K562 (cell line): ENCODE results near the gene PRR14. TPM values are rescaled to one million over a fixed set of nuclear protein-coding genes. Genes with fewer than 3 reads are reported as not detected.

Experiments used
- ATAC-seq: fragments of 200-7000 bp; cut with Tn5 transposase; 3 replicates; pipeline ENCODE4 v1.9.1; 2020; ENCODE audit warnings: moderate library complexity
- BruUV-seq: library from RNA; stranded (reverse); fragments of 400-500 nt; replicated peaks from 2 replicates; lab custom pipeline; 2021; lab: Mats Ljungman, UMichigan
- CTCF ChIA-PET: fragments of 300-600 bp; formaldehyde crosslinking; extraction: SDS; loops from one replicate; lab custom pipeline; 2021; ENCODE audit warnings: low intra/inter-chr PET ratio; lab: Yijun Ruan, JAX
- POLR2A ChIA-PET: fragments of 300-600, 350-650 bp; sonication (Branson Sonifier 250); formaldehyde crosslinking; extraction: SDS; loops from one replicate; lab custom pipeline; 2021; ENCODE audit warnings: antibody characterized with exemption, inconsistent platforms; lab: Yijun Ruan, JAX
- DNase-seq, 4 experiments: peaks; one replicate each; pipeline versions ENCODE4 v3.0.0 to v3.0.0-alpha.2; 2011 to 2018; ENCODE audit warnings: low spot score in 3 of 4, mixed read lengths in 3 of 4; ENCODE audit errors: extremely low read depth in 1 of 4
- FAIRE-seq: peaks from 2 replicates; lab custom pipeline; 2011; peaks lifted over from hg19 to GRCh38; lab: Jason Lieb, UNC
- H2AFZ ChIP-seq: 2 replicates; pipeline ENCODE4 v1.6.0; 2011; ENCODE audit warnings: low read depth, low read length, control low read depth, inconsistent platforms
- H3K27ac ChIP-seq: fragments of 200-600 bp; 3 replicates; pipeline ENCODE4 v1.8.0; 2011; ENCODE audit warnings: low read depth, mild to moderate bottlenecking, control low read depth, inconsistent platforms, low read length, moderate library complexity, mixed read lengths; ENCODE audit errors: extremely low read depth
- H3K27me3 ChIP-seq, 2 experiments: fragments of 300-600 bp in 1 of 2; 2 replicates in 1 of 2; 3 replicates in 1 of 2; pipeline versions ENCODE4 v1.6.0 to v1.8.0; 2011; ENCODE audit warnings: inconsistent platforms in 2 of 2, low read length in 2 of 2, mild to moderate bottlenecking in 1 of 2, mixed read lengths in 1 of 2, moderate library complexity in 1 of 2; ENCODE audit not compliant: control insufficient read depth in 2 of 2, insufficient read depth in 2 of 2
- H3K36me3 ChIP-seq: fragments of 300-600 bp; 3 replicates; pipeline ENCODE4 v1.8.0; 2011; ENCODE audit warnings: mild to moderate bottlenecking, low read length, inconsistent platforms; ENCODE audit not compliant: control insufficient read depth, insufficient read depth
- H3K4me1 ChIP-seq, 2 experiments: fragments of 200-600 bp in 1 of 2; replicated peaks in 1 of 2; 2 replicates in 1 of 2; 3 replicates in 1 of 2; pipeline versions ENCODE4 v1.5.1 to v1.8.0; 2011; ENCODE audit warnings: inconsistent platforms in 2 of 2, low read length in 2 of 2, mild to moderate bottlenecking in 1 of 2, mixed read lengths in 1 of 2, moderate library complexity in 1 of 2; ENCODE audit not compliant: control insufficient read depth in 2 of 2, insufficient read depth in 2 of 2
- H3K4me2 ChIP-seq: 2 replicates; pipeline ENCODE4 v1.6.1; 2011; ENCODE audit warnings: low read length, control low read depth, inconsistent platforms, mixed read lengths; ENCODE audit not compliant: insufficient read depth
- H3K4me3 ChIP-seq: fragments of 200-600 bp; sonication (generic), shearing (Covaris generic); 2 replicates; pipeline ENCODE4 v1.5.1; 2016; ENCODE audit warnings: control low read depth, inconsistent platforms
- H3K79me2 ChIP-seq: fragments of 200-600 bp; 3 replicates; pipeline ENCODE4 v1.8.0; 2011; ENCODE audit warnings: low read length, inconsistent platforms; ENCODE audit not compliant: control insufficient read depth, insufficient read depth
- H3K9ac ChIP-seq, 2 experiments: 2 replicates each; pipeline versions ENCODE4 v1.6.0 to v1.6.1; 2011; ENCODE audit warnings: low read depth in 2 of 2, low read length in 2 of 2, control low read depth in 1 of 2, inconsistent platforms in 1 of 2, mild to moderate bottlenecking in 1 of 2, mixed read lengths in 1 of 2; ENCODE audit not compliant: insufficient read depth in 1 of 2
- H3K9me1 ChIP-seq: one replicate; pipeline ENCODE4 v1.6.0; 2011; ENCODE audit warnings: inconsistent platforms, mild to moderate bottlenecking, low read length, moderate library complexity; ENCODE audit not compliant: control insufficient read depth, insufficient read depth
- H3K9me3 ChIP-seq: replicated peaks from 2 replicates; pipeline ENCODE4 v1.5.1; 2011; ENCODE audit warnings: low read depth, low read length, inconsistent platforms; ENCODE audit not compliant: control insufficient read depth, insufficient read depth
- H4K20me1 ChIP-seq: replicated peaks from 2 replicates; pipeline ENCODE4 v1.6.1; 2011; ENCODE audit warnings: low read length, inconsistent platforms, mixed read lengths; ENCODE audit not compliant: control insufficient read depth, insufficient read depth
- CBFA2T2 ChIP-seq: fragments of 450-650 bp; conservative IDR thresholded peaks from 2 replicates; pipeline ENCODE4 v1.6.1; 2017; ENCODE audit warnings: mild to moderate bottlenecking
- CHAMP1 ChIP-seq: fragments of 450-650 bp; IDR thresholded peaks from 2 replicates; pipeline ENCODE4 v1.6.1; 2016; ENCODE audit warnings: mild to moderate bottlenecking
- CREB1 ChIP-seq, 2 experiments: sonication (generic) in 1 of 2; formaldehyde crosslinking in 1 of 2; IDR thresholded peaks; 2 replicates each; pipeline versions ENCODE4 v1.6.1 to v1.8.0; 2012 to 2022; ENCODE audit warnings: inconsistent platforms in 1 of 2, mild to moderate bottlenecking in 1 of 2, missing genetic modification reagents in 1 of 2, moderate library complexity in 1 of 2
- CXXC5 ChIP-seq: fragments of 250-450 bp; sonication (Bioruptor Pico); IDR thresholded peaks from 2 replicates; pipeline ENCODE4 v1.8.0; 2022; ENCODE audit warnings: inconsistent platforms, mild to moderate bottlenecking, moderate library complexity
- FOS ChIP-seq: IDR thresholded peaks from 3 replicates; pipeline ENCODE4 v1.6.1; 2011; ENCODE audit not compliant: insufficient read length; ENCODE audit errors: extremely low read depth
- FOXA3 ChIP-seq, 2 experiments: fragments of 450-650 bp in 1 of 2; sonication (generic) in 1 of 2; formaldehyde crosslinking; IDR thresholded peaks in 1 of 2; conservative IDR thresholded peaks in 1 of 2; 2 replicates each; pipeline versions ENCODE4 v1.4.0 to v1.8.0; 2020 to 2022; ENCODE audit warnings: mild to moderate bottlenecking in 2 of 2, missing genetic modification reagents in 1 of 2
- GATA2 ChIP-seq: sonication (generic); formaldehyde crosslinking; IDR thresholded peaks from 2 replicates; pipeline ENCODE4 v1.4.0; 2020; ENCODE audit warnings: mild to moderate bottlenecking, missing genetic modification reagents
- HBP1 ChIP-seq: fragments of 450-650 bp; formaldehyde crosslinking; IDR thresholded peaks from 2 replicates; pipeline ENCODE4 v1.4.0; 2022; ENCODE audit warnings: missing genetic modification characterization
- SREBF2 ChIP-seq: sonication (generic); formaldehyde crosslinking; IDR thresholded peaks from 2 replicates; pipeline ENCODE4 v1.4.0; 2020; ENCODE audit warnings: mild to moderate bottlenecking, missing genetic modification reagents
- THRAP3 ChIP-seq: fragments of 450-650 bp; IDR thresholded peaks from 2 replicates; pipeline ENCODE4 v1.6.1; 2016; ENCODE audit warnings: mild to moderate bottlenecking, inconsistent platforms, borderline replicate concordance
- USF1 ChIP-seq: sonication (generic); formaldehyde crosslinking; IDR thresholded peaks from 2 replicates; pipeline ENCODE4 v1.9.0; 2022; ENCODE audit warnings: mild to moderate bottlenecking, missing genetic modification reagents
- ZBTB7A ChIP-seq: IDR thresholded peaks from 2 replicates; pipeline ENCODE4 v1.6.1; 2011; ENCODE audit warnings: low read depth, mild to moderate bottlenecking, low read length, moderate library complexity, borderline replicate concordance; ENCODE audit not compliant: control insufficient read depth
- ZNF696 ChIP-seq: fragments of 250-450 bp; sonication (Bioruptor Pico); conservative IDR thresholded peaks from 2 replicates; pipeline ENCODE4 v1.4.0; 2020; ENCODE audit warnings: mild to moderate bottlenecking, moderate library complexity
- WGBS: fragments of 100-300 bp; shearing (Covaris generic); methylation state at CpG from one replicate; pipeline ENCODE4 v1.1.6; 2016; ENCODE audit warnings: low coverage, mixed read lengths; ENCODE audit not compliant: insufficient coverage; ENCODE audit errors: missing lambda C conversion rate; 5-methylcytosine and 5-hydroxymethylcytosine counted together
- in situ Hi-C: fragments of 300-500 bp; cut with MboI; formaldehyde crosslinking; loops from 4 replicates; pipeline ENCODE4 v1.15.0; 2018; ENCODE audit warnings: inconsistent platforms, mixed read lengths
- intact Hi-C: fragments of 100-400 bp; cut with micrococcal nuclease; formaldehyde crosslinking; loops from 2 replicates; pipeline ENCODE4 v1.14.2; 2022
- polyA plus RNA-seq, 8 experiments: library from polyadenylated mRNA; depleted of rRNA in 4 of 8; stranded (reverse) in 5 of 8; unstranded in 3 of 8; fragments of >200 nt; fragmentation: Nextera tagmentation in 2 of 8; fragmentation: Illumina TruSeq in 1 of 8; extraction: Ambion mirVana in 2 of 8; extraction: Trizol in 1 of 8; gene quantifications; 2 replicates each; pipeline versions ENCODE4 v1.2.1 to v1.2.3, GENCODE V29; 2011 to 2014; ENCODE audit warnings: inconsistent platforms in 1 of 8, missing spikeins in 1 of 8
- total RNA-seq, 7 experiments: library from RNA; depleted of rRNA in 6 of 7; stranded (reverse); fragments of >200 nt in 6 of 7; fragmentation: Illumina TruSeq in 2 of 7; extraction: Trizol in 2 of 7; gene quantifications; 2 replicates each; pipeline versions ENCODE4 v1.2.1 to v1.2.3, GENCODE V29; 2011 to 2021; ENCODE audit warnings: low replicate concordance in 1 of 7

PRR14 gene
- total and polyA plus RNA-seq, 9 of the 15 experiments (the other 6 are each of a cell fraction or from before 2014, with no cell fraction given) = 2.2 to 63.1 (median 11.5) TPM

- DNase-seq (peak in 1 of 4 experiments; percentile 6), ATAC-seq (0 out of 3 replicates have a peak, but pooled peaks have one; percentile 18), FAIRE-seq (no peak)
- Histone ChIP-seq H3K4me1 (peaks cover 7 to 16% of the 10 kb centered on the region in 2 experiments), H3K9me1 (no peaks in the 10 kb centered on the region), H2AFZ (peak overlapping the region; percentile 11; the same call in 1 of the 2 replicates), H3K79me2 (no peaks in the 10 kb centered on the region), H3K36me3 (no peaks in the 10 kb centered on the region), H3K27ac (no peak overlapping the region), H4K20me1 (no peaks in the 10 kb centered on the region), H3K9me3 (no peaks in the 10 kb centered on the region), H3K4me2 (no peak overlapping the region), H3K27me3 (no peaks in the 10 kb centered on the region), H3K9ac (peak overlapping the region in 1 of 2 experiments; percentile 55; a peak in 1 of 4 replicates), H3K4me3 (no peak overlapping the region)
- WGBS = 44% methylated on average over 4 of the region's 4 CpGs
- no peak for TF ChIP-seq CBFA2T2
- TF ChIP-seq USF1 (CRISPR knock-in tag) = no peak
- TF ChIP-seq ZNF696 (CRISPR knock-in tag) = no peak
- TF ChIP-seq HBP1 (CRISPR knock-in tag) = no peak
- TF ChIP-seq CXXC5 (CRISPR knock-in tag) = no peak
- TF ChIP-seq CHAMP1 = no peak
- no peak for TF ChIP-seq FOS
- TF ChIP-seq THRAP3 = no peak
- TF ChIP-seq ZBTB7A = no peak
- TF ChIP-seq CREB1 (IDR thresholded peaks at IDR 0.05) = no peak
- no peak for TF ChIP-seq CREB1 (CRISPR knock-in tag; IDR thresholded peaks at IDR 0.05)
- no peak for TF ChIP-seq GATA2 (CRISPR knock-in tag)
- no peak for TF ChIP-seq FOXA3 (CRISPR knock-in tag; conservative IDR thresholded peaks at IDR 0.05 in 1 of 2, IDR thresholded peaks at IDR 0.05 in 1 of 2)
- TF ChIP-seq SREBF2 (CRISPR knock-in tag) = no peak
- in situ Hi-C loops = no loop called here
- intact Hi-C loops = no loop called here
- ChIA-PET CTCF (no interaction called here), POLR2A (interaction anchor here (0.6 to 1.2 kb wide), 4 partner anchors 9 to 333 kb away, joined by 3 to 4 read pairs (median 4); no protein-coding TSS in a partner anchor)
- BruUV-seq = no TSS peak
These were observed 37.9 kb downstream of the PRR14 start for GRCh38 chr16:30688701-30689100.
